H1 (cell line): Measurements from ENCODE around the gene PPM1M. TPM values are rescaled to one million over a fixed set of nuclear protein-coding genes. Genes with fewer than 3 reads are reported as not detected.

ENCODE experiments used
- RNF2 ChIP-seq: fragments of 200-900, 300-1000 bp; sonication (generic); IDR thresholded peaks from 2 replicates; pipeline ENCODE4 v1.7.1; 2016; ENCODE audit warnings: borderline replicate concordance, low read depth, mild to moderate bottlenecking, antibody characterized with exemption, low read length; ENCODE audit not compliant: poor library complexity, severe bottlenecking; ENCODE audit errors: missing control alignments
- polyA plus RNA-seq, 7 experiments: library from polyadenylated mRNA; depleted of rRNA in 3 of 7; stranded (reverse) in 5 of 7; unstranded in 2 of 7; fragments of >200 nt in 5 of 7; fragments of 200-250 nt in 2 of 7; gene quantifications; 1 replicate in 5 of 7; 2 replicates in 1 of 7; 4 replicates in 1 of 7; pipeline versions ENCODE4 v1.2.1 to v1.2.3, GENCODE V29; 2011 to 2013; ENCODE audit warnings: missing spikeins in 2 of 7, mixed read lengths in 2 of 7
- total RNA-seq: library from RNA; stranded (reverse); fragmentation: NEBNext Ultra II Directional; extraction: Animal tissue kit (Norgen Biotek cat#: 25700); gene quantifications from 2 replicates; pipeline ENCODE4 v1.2.1, GENCODE V29; 2021
- TF ChIP-seq, protein P1 (sequence below), 3 experiments: IDR thresholded peaks; 1 replicate in 2 of 3; 2 replicates in 1 of 3; pipeline versions ENCODE4 v1.5.1 to v1.6.1; 2011; ENCODE audit warnings: low read length in 3 of 3, mild to moderate bottlenecking in 3 of 3, inconsistent platforms in 2 of 3, low read depth in 1 of 3, moderate library complexity in 1 of 3; ENCODE audit not compliant: insufficient read depth in 1 of 3; ENCODE audit errors: control extremely low read depth in 1 of 3

The PPM1M gene
- total and polyA plus RNA-seq, 2 of the 8 experiments (the other 6 are each of a cell fraction or from before 2014, with no cell fraction given) = 5.2 to 6.3 TPM

GRCh38 chr3:52242039-52242438 lies 3.5 kb upstream of the PPM1M start (continued):
- no peak for TF ChIP-seq RNF2
- TF ChIP-seq, protein P1, sequence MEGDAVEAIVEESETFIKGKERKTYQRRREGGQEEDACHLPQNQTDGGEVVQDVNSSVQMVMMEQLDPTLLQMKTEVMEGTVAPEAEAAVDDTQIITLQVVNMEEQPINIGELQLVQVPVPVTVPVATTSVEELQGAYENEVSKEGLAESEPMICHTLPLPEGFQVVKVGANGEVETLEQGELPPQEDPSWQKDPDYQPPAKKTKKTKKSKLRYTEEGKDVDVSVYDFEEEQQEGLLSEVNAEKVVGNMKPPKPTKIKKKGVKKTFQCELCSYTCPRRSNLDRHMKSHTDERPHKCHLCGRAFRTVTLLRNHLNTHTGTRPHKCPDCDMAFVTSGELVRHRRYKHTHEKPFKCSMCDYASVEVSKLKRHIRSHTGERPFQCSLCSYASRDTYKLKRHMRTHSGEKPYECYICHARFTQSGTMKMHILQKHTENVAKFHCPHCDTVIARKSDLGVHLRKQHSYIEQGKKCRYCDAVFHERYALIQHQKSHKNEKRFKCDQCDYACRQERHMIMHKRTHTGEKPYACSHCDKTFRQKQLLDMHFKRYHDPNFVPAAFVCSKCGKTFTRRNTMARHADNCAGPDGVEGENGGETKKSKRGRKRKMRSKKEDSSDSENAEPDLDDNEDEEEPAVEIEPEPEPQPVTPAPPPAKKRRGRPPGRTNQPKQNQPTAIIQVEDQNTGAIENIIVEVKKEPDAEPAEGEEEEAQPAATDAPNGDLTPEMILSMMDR (IDR thresholded peaks at IDR 0.05; ENCODE audit: control extremely low read depth in 1 of 3, insufficient read depth in 1 of 3, low read depth in 1 of 3, low read length in 3 of 3) = no peak
